ENCODE results near the gene ELMO1.

The ELMO1 gene

GRCh38 chr7:36961693-36962092 lies 487.0 kb downstream of the ELMO1 start:
- in situ Hi-C loops (cut with HindIII; ENCODE audit: low pct_ligation_motif_present, low pct_unique_long_range_greater_than_20kb, low sequenced_read_pairs), result loop anchor here (25.0 kb wide), 1 partner anchor 474 kb away; no protein-coding TSS in a partner anchor
- no peak for DNase-seq

GRCh38 chr7:36961097-36961496 lies 487.6 kb downstream of the ELMO1 start:
- DNase-seq, result no peak
- in situ Hi-C loops (cut with HindIII; ENCODE audit: low pct_ligation_motif_present, low pct_unique_long_range_greater_than_20kb, low sequenced_read_pairs), result loop anchor here (25.0 kb wide), 1 partner anchor 474 kb away; no protein-coding TSS in a partner anchor

GRCh38 chr7:36960105-36960504 lies 488.6 kb downstream of the ELMO1 start:
- DNase-seq, result no peak
- in situ Hi-C loops (cut with HindIII; ENCODE audit: low pct_ligation_motif_present, low pct_unique_long_range_greater_than_20kb, low sequenced_read_pairs), result loop anchor here (25.0 kb wide), 1 partner anchor 473 kb away; no protein-coding TSS in a partner anchor

GRCh38 chr7:36958111-36958733 lies 490.4 kb downstream of the ELMO1 start:
- DNase-seq, result no peak
- in situ Hi-C loops (cut with HindIII; ENCODE audit: low pct_ligation_motif_present, low pct_unique_long_range_greater_than_20kb, low sequenced_read_pairs), result loop anchor here (25.0 kb wide), 1 partner anchor 471 kb away; no protein-coding TSS in a partner anchor

- DNase-seq, result no peak
- in situ Hi-C loops (cut with HindIII; ENCODE audit: low pct_ligation_motif_present, low pct_unique_long_range_greater_than_20kb, low sequenced_read_pairs), result loop anchor here (25.0 kb wide), 1 partner anchor 470 kb away; no protein-coding TSS in a partner anchor
Measured at GRCh38 chr7:36957620-36958019, 491.0 kb downstream of the ELMO1 start.

GRCh38 chr7:36956814-36957213 lies 491.9 kb downstream of the ELMO1 start:
- in situ Hi-C loops (cut with HindIII; ENCODE audit: low pct_ligation_motif_present, low pct_unique_long_range_greater_than_20kb, low sequenced_read_pairs), result loop anchor here (25.0 kb wide), 1 partner anchor 470 kb away; no protein-coding TSS in a partner anchor
- DNase-seq, result no peak

- DNase-seq, result no peak
- in situ Hi-C loops (cut with HindIII; ENCODE audit: low pct_ligation_motif_present, low pct_unique_long_range_greater_than_20kb, low sequenced_read_pairs), result loop anchor here (25.0 kb wide), 1 partner anchor 468 kb away; no protein-coding TSS in a partner anchor
Measured at GRCh38 chr7:36955456-36956129, 493.1 kb downstream of the ELMO1 start.

- in situ Hi-C loops (cut with HindIII; ENCODE audit: low pct_ligation_motif_present, low pct_unique_long_range_greater_than_20kb, low sequenced_read_pairs), result loop anchor here (25.0 kb wide), 1 partner anchor 464 kb away; no protein-coding TSS in a partner anchor
Measured at GRCh38 chr7:36951257-36951697, 497.4 kb downstream of the ELMO1 start.

GRCh38 chr7:36949711-36950600 lies 498.7 kb downstream of the ELMO1 start:
- DNase-seq, result no peak
- in situ Hi-C loops (cut with HindIII; ENCODE audit: low pct_ligation_motif_present, low pct_unique_long_range_greater_than_20kb, low sequenced_read_pairs), result loop anchor here (25.0 kb wide), 1 partner anchor 463 kb away; no protein-coding TSS in a partner anchor

More at GRCh38 chr7:36951257-36951697, 497.4 kb downstream of the ELMO1 start:
- no peak for DNase-seq

GRCh38 chr7:36946401-36946739 lies 502.3 kb downstream of the ELMO1 start:
- DNase-seq, result no peak

GRCh38 chr7:36945612-36946400 lies 502.9 kb downstream of the ELMO1 start:
- in situ Hi-C loops (cut with HindIII; ENCODE audit: low pct_ligation_motif_present, low pct_unique_long_range_greater_than_20kb, low sequenced_read_pairs), result no loop called here
- no peak for DNase-seq

More at GRCh38 chr7:36946401-36946739, 502.3 kb downstream of the ELMO1 start:
- in situ Hi-C loops (cut with HindIII; ENCODE audit: low pct_ligation_motif_present, low pct_unique_long_range_greater_than_20kb, low sequenced_read_pairs), result no loop called here

GRCh38 chr7:36944838-36945237 lies 503.8 kb downstream of the ELMO1 start:
- in situ Hi-C loops (cut with HindIII; ENCODE audit: low pct_ligation_motif_present, low pct_unique_long_range_greater_than_20kb, low sequenced_read_pairs), result no loop called here
- no peak for DNase-seq

- in situ Hi-C loops (cut with HindIII; ENCODE audit: low pct_ligation_motif_present, low pct_unique_long_range_greater_than_20kb, low sequenced_read_pairs), result no loop called here
- DNase-seq, result no peak
Measured at GRCh38 chr7:36943591-36944435, 504.9 kb downstream of the ELMO1 start.

- DNase-seq, result no peak
- in situ Hi-C loops (cut with HindIII; ENCODE audit: low pct_ligation_motif_present, low pct_unique_long_range_greater_than_20kb, low sequenced_read_pairs), result no loop called here
Measured at GRCh38 chr7:36942955-36943354, 505.7 kb downstream of the ELMO1 start.

- in situ Hi-C loops (cut with HindIII; ENCODE audit: low pct_ligation_motif_present, low pct_unique_long_range_greater_than_20kb, low sequenced_read_pairs), result no loop called here
- DNase-seq, result no peak
Measured at GRCh38 chr7:36942541-36942940, 506.1 kb downstream of the ELMO1 start.

- no peak for DNase-seq
- in situ Hi-C loops (cut with HindIII; ENCODE audit: low pct_ligation_motif_present, low pct_unique_long_range_greater_than_20kb, low sequenced_read_pairs), result no loop called here
Measured at GRCh38 chr7:36942025-36942424, 506.6 kb downstream of the ELMO1 start.

GRCh38 chr7:36941359-36941758 lies 507.3 kb downstream of the ELMO1 start:
- in situ Hi-C loops (cut with HindIII; ENCODE audit: low pct_ligation_motif_present, low pct_unique_long_range_greater_than_20kb, low sequenced_read_pairs), result no loop called here
- no peak for DNase-seq

Measured in ACHN (cell line).